Thoracic aorta (tissue), 2 donors: ENCODE results near the gene COMMD10. TPM values are rescaled to one million over a fixed set of nuclear protein-coding genes. Genes with fewer than 3 reads are reported as not detected.
A peak's percentile ranks its signal among the peaks of the same experiment; 100 is the strongest.
"Not testable (repeated sequence)": the region's sequence is repeated elsewhere in the genome, so short reads cannot be mapped to it uniquely, and the experiment has no call there.

Source experiments
- ATAC-seq: fragments of 150-250 bp; one replicate; pipeline ENCODE4 v1.8.0; 2017; ENCODE audit warnings: low read depth; ENCODE audit not compliant: insufficient number of reproducible peaks, low FRiP score
- DNase-seq: peaks from one replicate; pipeline ENCODE4 v3.0.0-alpha.2; 2020; ENCODE audit warnings: low spot score
- H3K27ac ChIP-seq, 2 donors: fragments of 200-600 bp; sonication (generic); 1 replicate in 1 of 2; 2 replicates in 1 of 2; pipeline ENCODE4 v1.5.1; 2016; ENCODE audit warnings: mild to moderate bottlenecking in 2 of 2, moderate library complexity in 2 of 2
- H3K27me3 ChIP-seq: fragments of 200-600 bp; sonication (generic); replicated peaks from 2 replicates; pipeline ENCODE4 v1.6.0; 2016; ENCODE audit warnings: mild to moderate bottlenecking; ENCODE audit not compliant: insufficient read depth
- H3K36me3 ChIP-seq: fragments of 200-600 bp; sonication (generic); one replicate; pipeline ENCODE4 v1.5.1; 2016
- H3K4me1 ChIP-seq, 2 donors: fragments of 200-600 bp; sonication (generic); 1 replicate in 1 of 2; 2 replicates in 1 of 2; pipeline versions ENCODE4 v1.5.1 to v1.6.0; 2016; ENCODE audit warnings: low read depth in 2 of 2, mild to moderate bottlenecking in 1 of 2; ENCODE audit not compliant: control insufficient read depth in 1 of 2
- H3K4me3 ChIP-seq: fragments of 200-600 bp; sonication (generic); 2 replicates; pipeline ENCODE4 v1.5.1; 2016; ENCODE audit warnings: mild to moderate bottlenecking
- H3K9me3 ChIP-seq: fragments of 200-600 bp; sonication (generic); 2 replicates; pipeline ENCODE4 v1.5.1; 2016
- CTCF ChIP-seq: fragments of 200-600 bp; sonication (generic); IDR thresholded peaks from one replicate; pipeline ENCODE4 v1.5.1; 2019; ENCODE audit warnings: antibody characterized with exemption
- total RNA-seq, 2 donors: library from RNA; depleted of rRNA; stranded (reverse); fragments of >200 nt; gene quantifications; one replicate each; pipeline versions ENCODE4 v1.1.0 to v1.2.3, GENCODE V29; 2016

The COMMD10 gene
- total RNA-seq, 2 donors from 2014 or later = 12.6 to 21.6 TPM

GRCh38 chr5:116076496-116076895 lies 8.3 kb upstream of the COMMD10 start:
- H3K27me3 ChIP-seq = no peaks in the 10 kb centered on the region
- H3K4me1 ChIP-seq = no peaks in the 10 kb centered on the region
- ATAC-seq = no peak
- H3K36me3 ChIP-seq = no peaks in the 10 kb centered on the region
- DNase-seq = no peak
- no peaks in the 10 kb centered on the region for H3K9me3 ChIP-seq
- H3K4me3 ChIP-seq = no peak overlapping the region
- H3K27ac ChIP-seq = no peak overlapping the region
- TF ChIP-seq CTCF = no peak

DNA sequence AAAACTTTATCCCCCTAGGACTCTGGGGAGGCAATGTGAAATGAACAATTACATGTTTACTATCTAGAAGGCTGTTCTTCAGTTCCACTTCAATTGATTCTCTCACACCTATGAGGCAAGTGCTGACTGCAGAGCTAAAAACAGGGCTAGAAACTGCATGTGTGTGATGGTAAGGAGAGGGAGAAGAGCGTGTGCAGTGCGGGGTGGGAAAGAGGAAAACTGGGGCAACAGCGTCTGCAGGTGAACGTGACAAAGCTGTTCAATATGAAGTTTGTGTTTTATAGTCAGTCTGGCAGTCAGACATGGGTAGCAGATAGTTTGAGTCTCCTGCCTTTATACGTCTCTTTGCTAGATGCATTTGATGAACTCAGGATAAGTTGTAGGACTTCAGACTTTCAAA lies 6.6 kb upstream of the COMMD10 start:
- no peaks in the 10 kb centered on the region for H3K27me3 ChIP-seq
- no peak overlapping the region for H3K27ac ChIP-seq
- ATAC-seq (no peak), DNase-seq (no peak)
- no peak overlapping the region for H3K4me3 ChIP-seq
- no peak for TF ChIP-seq CTCF
- no peaks in the 10 kb centered on the region for H3K9me3 ChIP-seq
- H3K36me3 ChIP-seq = no peaks in the 10 kb centered on the region
- H3K4me1 ChIP-seq = no peaks in the 10 kb centered on the region

- no peaks in the 10 kb centered on the region for H3K36me3 ChIP-seq
- no peak for ATAC-seq
- no peak for DNase-seq
- H3K4me3 ChIP-seq = peak overlapping the region; percentile 96
- no peaks in the 10 kb centered on the region for H3K27me3 ChIP-seq
- H3K9me3 ChIP-seq = no peaks in the 10 kb centered on the region
- no peak for TF ChIP-seq CTCF
- H3K4me1 ChIP-seq = peaks cover 8 to 22% of the 10 kb centered on the region in 2 donors
- no peak overlapping the region for H3K27ac ChIP-seq
These were observed 536 bp upstream of the COMMD10 start for GRCh38 chr5:116084287-116084691.

DNA sequence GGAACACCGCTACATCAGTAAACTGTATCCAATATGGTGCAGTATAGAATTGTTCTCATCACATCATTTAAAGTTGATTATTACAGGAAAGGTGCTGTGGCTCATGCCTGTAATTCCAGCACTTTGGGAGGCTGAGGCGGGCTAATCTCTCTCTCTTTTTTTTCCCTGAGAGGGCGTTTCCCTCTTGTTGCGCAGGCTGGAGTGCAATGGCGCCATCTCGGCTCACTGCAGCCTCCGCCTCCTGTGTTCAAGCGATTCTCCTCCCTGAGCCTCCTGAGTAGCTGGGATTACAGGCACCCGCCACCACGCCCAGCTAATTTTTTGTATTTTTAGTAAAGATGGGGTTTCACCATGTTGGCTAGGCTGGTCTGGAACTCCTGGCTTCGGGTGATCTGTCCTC lies 1.5 kb downstream of the COMMD10 start:
- not testable (repeated sequence) for H3K36me3 ChIP-seq, H3K27ac ChIP-seq, H3K27me3 ChIP-seq, DNase-seq, ATAC-seq, H3K9me3 ChIP-seq
- peaks cover 8 to 22% of the 10 kb centered on the region in 2 donors for H3K4me1 ChIP-seq
- peak overlapping the region; percentile 96 for H3K4me3 ChIP-seq

DNA sequence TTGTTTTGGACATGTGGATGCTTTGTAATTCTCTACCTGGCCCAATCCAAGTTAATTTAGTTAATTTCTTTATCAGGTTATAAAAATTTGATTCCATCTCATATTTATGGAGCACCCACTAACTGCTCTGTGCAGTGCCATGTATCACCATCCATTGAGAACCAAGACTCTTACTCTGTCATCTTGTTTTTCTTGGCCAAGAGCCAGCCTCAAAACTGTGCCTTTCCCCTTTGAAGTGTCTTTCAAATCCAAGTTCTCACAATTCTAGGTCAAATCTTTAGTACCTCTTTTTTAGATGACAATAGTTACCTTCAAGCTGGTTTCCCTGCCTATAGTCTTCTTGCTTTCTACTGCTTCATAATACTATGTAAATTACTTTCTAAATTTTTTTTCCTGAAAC lies 3.2 kb downstream of the COMMD10 start:
- H3K36me3 ChIP-seq = peaks cover under 1% of the 10 kb centered on the region
- H3K4me3 ChIP-seq = no peak overlapping the region
- no peaks in the 10 kb centered on the region for H3K27me3 ChIP-seq
- H3K27ac ChIP-seq = no peak overlapping the region
- DNase-seq (no peak), ATAC-seq (no peak)
- peaks cover 8 to 22% of the 10 kb centered on the region in 2 donors for H3K4me1 ChIP-seq
- no peaks in the 10 kb centered on the region for H3K9me3 ChIP-seq
- no peak for TF ChIP-seq CTCF

- H3K4me3 ChIP-seq = no peak overlapping the region
- no peak for TF ChIP-seq CTCF
- no peaks in the 10 kb centered on the region for H3K27me3 ChIP-seq
- H3K4me1 ChIP-seq = peaks cover 5 to 12% of the 10 kb centered on the region in 2 donors
- peaks cover 17% of the 10 kb centered on the region for H3K36me3 ChIP-seq
- ATAC-seq (no peak), DNase-seq (no peak)
- no peak overlapping the region for H3K27ac ChIP-seq
- no peaks in the 10 kb centered on the region for H3K9me3 ChIP-seq
These were observed 5.5 kb downstream of the COMMD10 start for GRCh38 chr5:116090302-116090701.
